Measurements from ENCODE around the gene RGS4.
"Not testable (repeated sequence)": the region's sequence is repeated elsewhere in the genome, so short reads cannot be mapped to it uniquely, and the experiment has no call there.

The RGS4 gene

DNA sequence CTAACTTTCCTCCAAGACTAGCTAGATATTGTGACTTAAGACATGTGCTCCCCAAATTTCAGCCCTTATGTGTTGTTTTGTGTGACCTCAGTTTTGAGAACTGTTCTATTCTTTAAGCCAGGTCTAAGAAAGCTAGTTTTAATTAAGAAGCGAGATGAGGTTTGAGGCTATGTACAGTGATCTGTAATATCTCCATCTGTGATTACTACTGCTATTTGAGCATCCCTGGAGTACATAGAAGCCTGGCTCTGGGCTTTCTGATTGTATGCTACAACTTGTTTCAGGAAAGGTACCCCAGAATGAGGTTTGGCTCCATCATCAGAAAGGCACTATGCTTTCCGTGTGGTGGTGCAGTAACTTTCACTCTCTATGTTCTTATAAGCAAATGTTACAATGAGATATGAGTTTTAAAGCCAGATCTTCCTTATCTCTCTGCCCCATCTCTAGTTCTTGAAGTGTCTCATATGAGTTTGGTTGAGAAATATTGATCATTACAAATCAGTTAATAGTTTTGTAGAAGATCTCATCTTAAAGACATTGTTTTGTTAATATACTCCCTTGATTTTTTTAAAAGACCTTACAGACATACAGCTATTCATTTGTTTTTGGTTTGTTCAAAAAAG is 605 bp downstream of the RGS4 start:
- DNase-seq: no peak

- peak; percentile 59 for DNase-seq
Observed at GRCh38 chr1:163071405-163072255, 2.5 kb downstream of the RGS4 start.

DNA sequence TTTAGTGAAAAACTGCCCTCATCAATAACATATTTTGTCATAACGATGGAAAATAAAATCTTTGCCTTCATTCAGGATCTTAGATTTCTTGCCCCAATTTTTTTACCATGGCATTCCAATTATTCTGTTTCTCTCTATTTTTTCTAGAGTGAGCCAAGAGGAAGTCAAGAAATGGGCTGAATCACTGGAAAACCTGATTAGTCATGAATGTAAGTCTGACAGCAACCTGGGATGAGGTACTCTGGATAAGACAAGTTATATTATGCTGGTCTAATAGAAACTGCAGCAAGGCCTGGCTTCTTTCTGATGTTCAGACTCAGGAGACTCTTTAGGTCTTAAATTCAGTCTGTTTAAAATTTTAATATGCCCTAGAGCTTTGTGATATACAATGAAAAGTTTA is 3.5 kb downstream of the RGS4 start:
- DNase-seq: no peak

DNA sequence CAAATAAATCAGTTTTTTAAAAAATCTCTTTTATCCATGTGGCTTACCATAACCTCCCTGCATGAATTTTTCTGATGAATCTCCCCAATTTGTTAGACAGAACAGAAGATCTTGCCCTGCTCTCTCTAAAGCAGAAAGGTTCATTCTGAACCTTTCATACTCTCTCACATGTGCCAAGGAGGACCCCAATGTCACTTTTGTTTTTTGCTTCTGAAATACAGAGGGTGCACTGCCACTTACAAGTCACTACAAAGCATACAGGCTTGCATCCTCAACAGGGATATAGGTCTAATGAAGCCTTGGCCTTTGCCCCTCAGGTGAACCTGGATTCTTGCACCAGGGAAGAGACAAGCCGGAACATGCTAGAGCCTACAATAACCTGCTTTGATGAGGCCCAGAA is 4.8 kb downstream of the RGS4 start:
- no peak for DNase-seq

DNA sequence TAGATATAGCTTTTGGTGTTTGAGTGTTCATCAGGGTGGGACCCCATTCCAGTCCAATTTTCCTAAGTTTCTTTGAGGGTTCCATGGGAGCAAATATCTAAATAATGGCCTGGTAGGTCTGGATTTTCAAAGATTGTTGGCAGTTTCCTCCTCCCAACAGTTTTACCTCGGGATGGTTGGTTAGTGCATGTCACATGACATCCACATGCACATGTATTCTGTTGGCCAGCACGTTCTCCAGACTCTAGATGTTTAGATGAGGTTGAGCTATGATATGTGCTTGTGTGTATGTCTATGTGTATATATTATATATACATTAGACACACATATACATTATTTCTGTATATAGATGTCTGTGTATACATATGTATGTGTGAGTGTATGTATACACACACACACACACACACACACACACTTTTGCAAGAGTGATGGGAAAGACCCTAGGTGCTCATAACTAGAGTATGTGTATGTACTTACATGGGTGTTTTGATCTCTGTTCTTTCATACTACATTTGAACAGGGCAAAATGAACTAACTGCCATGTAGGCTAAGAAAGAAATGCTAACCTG is 5.6 kb downstream of the RGS4 start:
- DNase-seq: no peak

GRCh38 chr1:163076044-163076443 is 6.9 kb downstream of the RGS4 start:
- DNase-seq: no peak

GRCh38 chr1:163076446-163076845 is 7.3 kb downstream of the RGS4 start:
- no peak for DNase-seq

DNA sequence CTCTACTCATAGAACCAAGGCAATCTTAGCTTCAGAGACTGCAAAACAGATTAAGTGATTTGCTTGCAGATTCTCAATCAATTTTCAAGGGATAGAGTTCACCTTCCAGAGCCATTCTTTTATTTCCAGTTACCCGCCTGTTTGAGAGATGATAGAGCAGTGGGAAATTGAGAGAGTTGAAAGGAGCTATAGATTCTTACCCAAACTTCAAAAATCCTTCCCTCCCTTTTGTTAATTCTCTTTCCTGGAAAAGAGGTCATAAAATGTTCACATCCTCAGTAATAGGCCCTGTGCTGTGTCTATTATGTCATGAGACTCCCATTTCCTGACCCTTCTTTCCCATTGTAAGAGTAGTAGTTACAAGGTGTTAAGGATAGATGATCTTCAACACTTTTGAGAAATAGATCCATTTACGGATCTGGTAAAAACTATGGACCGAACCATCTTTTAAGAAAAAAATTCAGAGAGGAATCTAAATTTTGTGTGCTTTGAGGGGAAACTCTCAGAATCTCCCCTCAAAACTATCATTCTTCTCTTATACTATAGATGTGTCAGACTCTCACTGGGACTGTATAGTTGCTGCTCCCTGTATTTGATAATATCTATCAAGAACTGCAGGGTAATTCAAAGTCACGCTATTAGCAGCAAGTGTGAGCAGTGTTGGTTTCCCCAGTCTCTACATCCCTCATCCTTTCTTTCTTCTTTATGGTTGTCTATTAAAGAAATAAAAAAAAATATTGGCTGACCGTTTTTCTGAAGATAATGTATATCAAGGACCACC is 8.0 kb downstream of the RGS4 start:
- DNase-seq: no peak

GRCh38 chr1:163082971-163083370 is 13.8 kb downstream of the RGS4 start:
- DNase-seq: no peak

DNA sequence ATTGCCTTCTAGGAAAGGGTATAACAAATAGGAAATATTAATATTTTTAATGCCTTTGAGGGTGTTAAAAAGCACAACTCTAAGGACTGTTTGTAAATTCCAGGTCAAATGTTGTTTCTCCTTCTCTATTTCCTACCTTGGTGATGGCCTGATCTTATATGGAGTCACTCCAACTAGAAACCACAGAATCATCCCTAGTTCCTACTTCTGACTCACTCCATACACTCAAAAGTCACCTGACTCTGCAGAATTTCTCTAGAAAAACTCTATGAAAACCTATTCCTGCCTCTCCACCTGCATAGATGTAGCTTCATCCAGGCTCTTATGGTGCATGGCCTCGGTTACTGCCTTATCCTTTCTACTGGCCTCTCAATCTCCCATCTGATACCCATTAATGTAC is 14.5 kb downstream of the RGS4 start:
- no peak for DNase-seq

GRCh38 chr1:163084330-163084729 is 15.2 kb downstream of the RGS4 start:
- DNase-seq: no peak

GRCh38 chr1:163085041-163085903 is 16.1 kb downstream of the RGS4 start:
- no peak for DNase-seq

GRCh38 chr1:163085904-163086268 is 16.7 kb downstream of the RGS4 start:
- DNase-seq: no peak

DNA sequence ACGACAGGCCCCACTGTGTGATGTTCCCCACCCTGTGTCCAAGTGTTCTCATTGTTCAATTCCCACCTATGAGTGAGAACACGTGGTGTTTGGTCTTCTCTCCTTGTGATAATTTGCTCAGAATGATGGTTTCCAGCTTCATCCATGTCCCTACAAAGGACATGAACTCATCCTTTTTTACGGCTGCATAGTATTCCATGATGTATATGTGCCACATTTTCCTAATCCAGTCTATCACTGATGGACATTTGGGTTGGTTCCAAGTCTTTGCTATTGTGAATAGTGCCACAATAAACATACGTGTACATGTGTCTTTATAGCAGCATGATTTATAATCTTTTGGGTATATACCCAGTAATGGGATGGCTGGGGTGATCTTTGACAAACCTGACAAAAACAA is 20.0 kb downstream of the RGS4 start:
- DNase-seq: not testable (repeated sequence)

GRCh38 chr1:163090321-163090945 is 21.3 kb downstream of the RGS4 start:
- no peak for DNase-seq

GRCh38 chr1:163093169-163093568 is 24.0 kb downstream of the RGS4 start:
- DNase-seq: no peak

DNA sequence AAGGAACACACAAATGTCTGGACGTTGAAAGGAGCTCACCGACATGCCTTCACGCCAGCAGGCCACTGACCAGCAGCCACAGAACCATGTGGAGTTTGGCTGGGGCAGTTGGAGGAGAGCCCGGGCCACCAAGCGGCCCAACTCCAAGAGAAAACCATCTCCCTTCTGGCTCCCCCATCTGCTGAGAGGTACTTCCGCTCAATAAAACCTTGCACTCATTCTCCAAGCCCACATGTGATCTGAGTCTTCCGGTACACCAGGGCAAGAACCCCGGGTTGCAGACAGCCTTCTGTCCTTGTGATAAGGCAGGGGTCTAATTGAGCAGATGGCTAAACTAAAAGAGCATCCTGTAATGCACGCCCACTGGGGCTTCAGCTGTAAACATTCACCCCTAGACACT is 24.4 kb downstream of the RGS4 start:
- DNase-seq: no peak

- DNase-seq: no peak
Observed at GRCh38 chr1:163094182-163094581, 25.0 kb downstream of the RGS4 start.

DNA sequence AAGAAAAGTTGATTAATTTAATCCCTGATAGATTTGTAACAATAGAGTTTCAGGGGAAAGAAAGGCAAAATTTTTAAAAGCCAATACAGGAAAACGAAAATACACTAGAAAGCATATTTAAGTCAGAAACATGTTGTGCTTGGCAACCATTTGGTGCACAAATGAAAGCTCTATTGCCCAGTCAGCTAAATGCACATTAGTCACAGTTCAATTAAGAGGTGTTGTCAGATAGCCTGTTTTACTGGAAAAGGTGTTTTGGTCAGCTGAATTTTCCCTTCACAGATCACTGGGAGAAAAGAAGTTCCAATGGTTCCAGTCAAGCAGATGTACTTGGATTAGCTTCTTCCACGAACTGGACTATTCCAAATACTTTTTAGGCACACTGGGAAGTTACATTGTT is 25.4 kb downstream of the RGS4 start:
- no peak for DNase-seq

- DNase-seq: no peak
Observed at GRCh38 chr1:163095213-163095612, 26.1 kb downstream of the RGS4 start.

- no peak for DNase-seq
Observed at GRCh38 chr1:163102590-163102989, 33.4 kb downstream of the RGS4 start.
